GM18505 (cell line): ENCODE results near the gene ISL2.

Source experiments
- ATAC-seq: cut with Tn5 transposase; IDR thresholded peaks from one replicate; pipeline ENCODE4 v1.9.1; 2021; ENCODE audit not compliant: unreplicated experiment
- POLR2A ChIP-seq: IDR thresholded peaks from 4 replicates; pipeline ENCODE4 v1.6.1; 2011; ENCODE audit warnings: borderline replicate concordance; ENCODE audit not compliant: insufficient read depth, insufficient read length; ENCODE audit errors: extremely low read depth

The ISL2 gene

GRCh38 chr15:76354823-76355440 lies 18.4 kb downstream of the ISL2 start:
- TF ChIP-seq POLR2A: no peak
- ATAC-seq: no peak

- no peak for ATAC-seq
- no peak for TF ChIP-seq POLR2A
These were observed 21.9 kb downstream of the ISL2 start for GRCh38 chr15:76358453-76358852.

- ATAC-seq: no peak
- no peak for TF ChIP-seq POLR2A
These were observed 22.6 kb downstream of the ISL2 start for GRCh38 chr15:76359152-76359551.

GRCh38 chr15:76360416-76360815 lies 23.8 kb downstream of the ISL2 start:
- TF ChIP-seq POLR2A: no peak
- no peak for ATAC-seq

- TF ChIP-seq POLR2A: no peak
- no peak for ATAC-seq
These were observed 26.7 kb downstream of the ISL2 start for GRCh38 chr15:76363251-76363650.

- no peak for TF ChIP-seq POLR2A
- ATAC-seq: no peak
These were observed 30.1 kb downstream of the ISL2 start for GRCh38 chr15:76366714-76367113.

GRCh38 chr15:76368122-76368621 lies 31.6 kb downstream of the ISL2 start:
- ATAC-seq: no peak

GRCh38 chr15:76376029-76376428 lies 39.5 kb downstream of the ISL2 start:
- no peak for TF ChIP-seq POLR2A
- ATAC-seq: no peak

More at GRCh38 chr15:76368122-76368621, 31.6 kb downstream of the ISL2 start:
- TF ChIP-seq POLR2A: no peak

GRCh38 chr15:76376816-76377215 lies 40.2 kb downstream of the ISL2 start:
- ATAC-seq: no peak
- TF ChIP-seq POLR2A: no peak

- no peak for TF ChIP-seq POLR2A
- ATAC-seq: no peak
These were observed 40.6 kb downstream of the ISL2 start for GRCh38 chr15:76377217-76377616.

GRCh38 chr15:76377751-76378150 lies 41.2 kb downstream of the ISL2 start:
- TF ChIP-seq POLR2A: no peak
- ATAC-seq: no peak

GRCh38 chr15:76378691-76379090 lies 42.1 kb downstream of the ISL2 start:
- no peak for TF ChIP-seq POLR2A
- ATAC-seq: no peak

- ATAC-seq: no peak
- no peak for TF ChIP-seq POLR2A
These were observed 43.7 kb downstream of the ISL2 start for GRCh38 chr15:76380249-76380648.

- no peak for ATAC-seq
- TF ChIP-seq POLR2A: no peak
These were observed 44.8 kb downstream of the ISL2 start for GRCh38 chr15:76381366-76381765.
